Measurements from ENCODE around the gene COCH.

- TF ChIP-seq CTCF (IDR thresholded peaks at IDR 0.05) (no peak), EZH2 (IDR thresholded peaks at IDR 0.05; ENCODE audit: borderline replicate concordance, insufficient read depth, low read depth, low read length, poor library complexity, severe bottlenecking) (no peak)
Observed at GRCh38 chr14:30938617-30939016, 64.3 kb downstream of the COCH start.
